ENCODE data around the gene NSFL1C. TPM values are rescaled to one million over a fixed set of nuclear protein-coding genes. Genes with fewer than 3 reads are reported as not detected.

Gene NSFL1C
- total RNA-seq (2021) (151 and 160 TPM in 2 replicates), Bru-seq, nascent RNA (percentile 96 among the genes with signal in this experiment), BruChase-seq, experiment 1, labeled RNA remaining after a 2-hour chase (percentile 94 among the genes with signal in this experiment), BruChase-seq, experiment 2, labeled RNA remaining after a 6-hour chase (percentile 94 among the genes with signal in this experiment)
- long read RNA-seq, transcript NSFL1C-201 (9 exons, 3,568 nt), result major isoform, 191 of 242 reads
- long read RNA-seq, partial matches to known transcripts, result 10 of 242 reads
- long read RNA-seq, other reads (novel, unspliced or antisense), result 36 of 242 reads

DNA sequence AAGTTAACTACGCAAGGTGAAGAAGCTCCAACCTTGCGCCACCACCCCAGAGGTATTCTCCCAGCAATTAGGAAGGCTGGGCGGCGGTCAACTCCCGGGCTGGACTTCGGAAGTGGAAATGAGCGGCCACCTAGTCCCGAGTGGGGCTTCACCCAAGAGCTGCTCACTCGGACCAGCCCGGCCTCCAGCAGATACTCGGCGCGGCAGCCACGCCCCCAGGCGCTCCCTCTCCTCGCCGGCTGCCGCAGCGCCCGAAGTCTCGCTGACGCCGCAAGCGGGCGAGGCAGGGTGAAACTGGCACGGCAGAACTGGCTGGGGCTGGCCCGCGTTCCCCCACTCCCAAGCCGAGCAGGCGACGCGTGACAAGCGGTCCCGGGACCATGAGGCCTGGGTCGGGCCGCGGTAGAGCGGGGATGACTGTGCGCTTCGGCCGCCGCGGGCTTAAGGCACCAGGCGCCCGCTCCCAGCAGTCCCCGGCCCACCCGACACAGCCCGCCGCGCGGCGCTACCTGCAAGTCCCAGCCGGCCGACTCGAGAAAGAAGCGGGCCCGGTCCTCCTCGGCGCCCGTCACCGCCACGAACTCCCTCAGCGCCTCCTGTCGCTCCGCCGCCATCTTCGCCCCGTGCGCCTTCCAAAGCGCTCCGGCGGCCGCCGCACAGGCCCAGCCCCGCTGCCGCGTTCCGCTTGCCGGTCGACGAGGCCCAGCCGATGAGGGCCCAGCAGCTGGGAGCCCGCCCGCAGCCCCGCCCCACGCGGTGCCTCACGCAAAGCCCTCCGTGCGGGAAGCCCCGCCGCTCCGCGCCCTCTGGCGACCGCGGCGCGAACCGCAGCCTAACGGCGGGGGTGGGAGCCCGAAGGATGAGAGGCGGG, at the start of gene NSFL1C:
TSS of gene NSFL1C (minus strand) at position 639 of the 871 bp plus-strand sequence. CDS start at position 614, 25 bp downstream.
- peak within 1 kb of the TSS; percentile 89 for H3K27ac ChIP-seq
- BruUV-seq (replicated peaks), result no TSS peak
- intact Hi-C loops (cut with micrococcal nuclease; ENCODE audit: unreplicated experiment), result loop anchor here (1.0 to 2.0 kb wide), 2 partner anchors 74 to 348 kb away; partner anchors contain the start of genes FKBP1A and PSMF1

DNA sequence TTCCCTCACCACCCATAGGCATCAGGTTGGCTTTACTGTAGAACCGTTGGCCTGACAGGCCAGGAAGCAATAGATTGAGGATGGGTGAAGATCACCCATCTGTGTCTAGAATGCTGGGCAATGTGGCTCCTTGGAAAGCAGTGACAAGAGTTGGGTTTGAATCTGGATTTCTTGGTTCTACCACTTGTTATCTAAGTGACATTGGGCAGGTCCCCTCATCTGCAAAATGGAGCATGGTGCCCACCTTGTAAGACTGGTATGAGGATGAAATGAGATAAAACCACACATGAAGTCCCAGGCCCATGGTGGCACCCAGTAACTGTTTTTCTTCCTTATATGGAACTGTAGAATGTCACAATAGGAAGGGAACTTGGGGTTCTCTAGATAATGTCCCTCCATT, 47.2 kb upstream of the NSFL1C start:
- H3K27ac ChIP-seq, result no peak overlapping the region
- DNase-seq, result no peak
- H4K20me1 ChIP-seq (ENCODE audit: insufficient read depth), result no peaks in the 10 kb centered on the region
- H3K4me1 ChIP-seq (replicated peaks; ENCODE audit: insufficient read depth), result no peaks in the 10 kb centered on the region
- no peak overlapping the region for H2AFZ ChIP-seq
- H3K9me3 ChIP-seq (ENCODE audit: insufficient read depth, low read depth), result peaks cover 8% of the 10 kb centered on the region
- no TSS peak for BruUV-seq (replicated peaks)
- H3F3A ChIP-seq (ENCODE audit: insufficient read depth, low read depth), result no peaks in the 10 kb centered on the region
- intact Hi-C loops (cut with micrococcal nuclease; ENCODE audit: unreplicated experiment), result no loop called here
- no peak overlapping the region for H3K4me2 ChIP-seq
- H3K79me2 ChIP-seq (ENCODE audit: low read depth), result no peaks in the 10 kb centered on the region
- H3K36me3 ChIP-seq (ENCODE audit: low read depth), result no peaks in the 10 kb centered on the region
- ChIA-PET POLR2A (ENCODE audit: unreplicated experiment) (no interaction called here), CTCF (no interaction called here)
- no peaks in the 10 kb centered on the region for H3K27me3 ChIP-seq (ENCODE audit: insufficient read depth, low read depth)
- H3K9me2 ChIP-seq (ENCODE audit: insufficient read depth), result no peaks in the 10 kb centered on the region
- TF ChIP-seq, protein P1, sequence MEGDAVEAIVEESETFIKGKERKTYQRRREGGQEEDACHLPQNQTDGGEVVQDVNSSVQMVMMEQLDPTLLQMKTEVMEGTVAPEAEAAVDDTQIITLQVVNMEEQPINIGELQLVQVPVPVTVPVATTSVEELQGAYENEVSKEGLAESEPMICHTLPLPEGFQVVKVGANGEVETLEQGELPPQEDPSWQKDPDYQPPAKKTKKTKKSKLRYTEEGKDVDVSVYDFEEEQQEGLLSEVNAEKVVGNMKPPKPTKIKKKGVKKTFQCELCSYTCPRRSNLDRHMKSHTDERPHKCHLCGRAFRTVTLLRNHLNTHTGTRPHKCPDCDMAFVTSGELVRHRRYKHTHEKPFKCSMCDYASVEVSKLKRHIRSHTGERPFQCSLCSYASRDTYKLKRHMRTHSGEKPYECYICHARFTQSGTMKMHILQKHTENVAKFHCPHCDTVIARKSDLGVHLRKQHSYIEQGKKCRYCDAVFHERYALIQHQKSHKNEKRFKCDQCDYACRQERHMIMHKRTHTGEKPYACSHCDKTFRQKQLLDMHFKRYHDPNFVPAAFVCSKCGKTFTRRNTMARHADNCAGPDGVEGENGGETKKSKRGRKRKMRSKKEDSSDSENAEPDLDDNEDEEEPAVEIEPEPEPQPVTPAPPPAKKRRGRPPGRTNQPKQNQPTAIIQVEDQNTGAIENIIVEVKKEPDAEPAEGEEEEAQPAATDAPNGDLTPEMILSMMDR (conservative IDR thresholded peaks at IDR 0.05), result no peak
- no peak for TF ChIP-seq EZH2 (IDR thresholded peaks at IDR 0.05; ENCODE audit: low read depth)
- no peak overlapping the region for H3K4me3 ChIP-seq

More for the DNA sequence above, at the start of gene NSFL1C:
- POLR2A ChIA-PET (ENCODE audit: unreplicated experiment), result interaction anchor here (0.7 kb wide), 1 partner anchor 12 kb away, joined by 3 read pairs; no protein-coding TSS in a partner anchor
- Histone ChIP-seq H2AFZ (peak within 1 kb of the TSS; percentile 89), H3K4me2 (peak within 1 kb of the TSS; percentile 93), H3K79me2 (ENCODE audit: low read depth) (peaks cover 54% of the 10 kb centered on the region), H3F3A (ENCODE audit: insufficient read depth, low read depth) (peaks cover 36% of the 10 kb centered on the region; the same call in 1 of the 2 replicates), H3K4me1 (replicated peaks; ENCODE audit: insufficient read depth) (peaks cover 37% of the 10 kb centered on the region), H4K20me1 (ENCODE audit: insufficient read depth) (peaks cover 17% of the 10 kb centered on the region), H3K27me3 (ENCODE audit: insufficient read depth, low read depth) (no peaks in the 10 kb centered on the region), H3K36me3 (ENCODE audit: low read depth) (peaks cover 20% of the 10 kb centered on the region; the same call in 1 of the 2 replicates), H3K9me2 (ENCODE audit: insufficient read depth) (no peaks in the 10 kb centered on the region), H3K4me3 (peak within 1 kb of the TSS; percentile 88), H3K9me3 (ENCODE audit: insufficient read depth, low read depth) (no peaks in the 10 kb centered on the region)
- peak; percentile 79 to 98 for DNase-seq
- CTCF ChIA-PET, result interaction anchor here (0.6 to 4.6 kb wide), 5 partner anchors 38 to 311 kb away, joined by 3 to 34 read pairs (median 4); no protein-coding TSS in a partner anchor
- TF ChIP-seq, protein P1 (conservative IDR thresholded peaks at IDR 0.05), result peak; percentile 89
- no peak for TF ChIP-seq EZH2 (IDR thresholded peaks at IDR 0.05; ENCODE audit: low read depth)

DNA sequence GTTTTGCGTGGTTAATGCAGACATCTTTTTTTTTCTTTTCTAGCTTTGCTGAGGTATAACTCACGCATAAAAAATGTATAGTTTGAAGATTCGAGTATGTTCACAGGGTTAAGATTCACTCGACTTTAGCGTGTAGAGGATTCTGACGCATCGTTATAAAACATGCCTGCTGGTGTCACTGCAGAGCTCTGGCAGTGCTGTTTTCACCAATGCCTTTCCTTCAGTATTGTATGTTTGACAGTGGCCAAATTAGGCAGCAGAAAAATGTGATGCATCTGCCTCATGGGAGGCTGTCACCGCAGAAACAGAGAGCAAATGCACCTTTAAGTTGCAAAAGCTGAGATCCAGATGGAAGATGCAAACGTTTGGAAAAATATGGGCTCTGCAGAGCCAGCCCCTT, 42.6 kb upstream of the NSFL1C start:
- H3K4me2 ChIP-seq, result no peak overlapping the region
- no peak for DNase-seq
- no peaks in the 10 kb centered on the region for H3K79me2 ChIP-seq (ENCODE audit: low read depth)
- no TSS peak for BruUV-seq (replicated peaks)
- H3K27me3 ChIP-seq (ENCODE audit: insufficient read depth, low read depth), result no peaks in the 10 kb centered on the region
- no peaks in the 10 kb centered on the region for H3K9me2 ChIP-seq (ENCODE audit: insufficient read depth)
- peaks cover 17% of the 10 kb centered on the region for H3F3A ChIP-seq (ENCODE audit: insufficient read depth, low read depth)
- H3K4me1 ChIP-seq (replicated peaks; ENCODE audit: insufficient read depth), result peaks cover 23% of the 10 kb centered on the region
- H3K4me3 ChIP-seq, result no peak overlapping the region
- H3K9me3 ChIP-seq (ENCODE audit: insufficient read depth, low read depth), result peaks cover 8% of the 10 kb centered on the region
- CTCF ChIA-PET, result interaction anchor here (0.9 kb wide), 1 partner anchor 255 kb away, joined by 3 read pairs; no protein-coding TSS in a partner anchor
- H3K27ac ChIP-seq, result no peak overlapping the region
- intact Hi-C loops (cut with micrococcal nuclease; ENCODE audit: unreplicated experiment), result loop anchor here (1.0 to 5.0 kb wide), 2 partner anchors 123 to 225 kb away; no protein-coding TSS in a partner anchor
- no peak overlapping the region for H2AFZ ChIP-seq
- no peak for TF ChIP-seq EZH2 (IDR thresholded peaks at IDR 0.05; ENCODE audit: low read depth)
- TF ChIP-seq, protein P1 (conservative IDR thresholded peaks at IDR 0.05), result no peak
- POLR2A ChIA-PET (ENCODE audit: unreplicated experiment), result no interaction called here
- H3K36me3 ChIP-seq (ENCODE audit: low read depth), result no peaks in the 10 kb centered on the region
- no peaks in the 10 kb centered on the region for H4K20me1 ChIP-seq (ENCODE audit: insufficient read depth)
